Activated CD4-positive, alpha-beta T cell treated with anti-CD3 and anti-CD28 coated beads, Interleukin-2, amount 50 U/mL, for 48 hours (primary cell): ENCODE measurements around the gene PAX1.

Experiments used
- DNase-seq, 2 experiments: peaks; one replicate each; pipeline ENCODE4 v3.0.0-alpha.2; 2020

Gene PAX1

DNA sequence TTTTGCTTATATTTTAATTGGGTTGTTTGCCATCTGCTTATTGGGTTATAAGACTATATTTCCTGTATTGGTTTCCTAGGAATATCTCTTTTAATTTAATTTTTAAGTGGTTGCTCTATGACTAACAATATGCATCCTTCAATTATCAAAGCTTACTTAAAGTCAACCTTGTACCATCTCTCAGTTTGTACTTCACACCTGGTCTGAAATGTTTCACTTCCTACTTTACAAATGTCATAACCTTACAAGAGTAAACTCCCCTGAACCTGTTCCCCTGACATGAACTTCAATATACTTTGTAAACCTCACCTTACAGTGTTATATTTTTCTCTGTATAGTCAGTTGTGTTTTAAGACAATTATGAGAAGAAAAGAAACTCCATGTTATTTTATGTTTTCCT is 35.8 kb downstream of the PAX1 start:
- DNase-seq: no peak

DNA sequence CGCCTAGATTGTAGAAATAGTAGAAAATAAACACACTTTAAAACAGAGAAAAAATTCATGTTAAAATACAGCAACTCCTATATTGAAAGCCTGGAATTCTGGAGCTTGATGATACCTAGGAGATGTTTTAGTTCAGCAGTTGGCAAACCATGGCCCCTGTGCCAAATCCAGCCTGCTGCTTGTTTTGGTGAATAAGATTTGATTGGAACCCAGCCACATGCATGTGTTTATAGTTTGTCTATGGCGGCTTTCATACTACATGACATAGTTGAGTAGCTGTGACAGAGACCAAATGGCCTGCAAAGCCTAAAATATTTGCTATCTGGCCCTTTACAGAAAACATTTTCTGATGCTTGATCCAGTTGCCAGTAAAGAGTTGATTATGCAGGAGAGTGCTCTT is 57.2 kb downstream of the PAX1 start:
- no peak for DNase-seq

- no peak for DNase-seq
These were observed 61.8 kb downstream of the PAX1 start for GRCh38 chr20:21767200-21767738.

- DNase-seq: peak in 1 of 2 experiments; percentile 1
These were observed 62.3 kb downstream of the PAX1 start for GRCh38 chr20:21767739-21768223.
